Neural progenitor cell (in vitro differentiated cells): ENCODE measurements around the gene CUBN.

Experiments used
- CTCF ChIP-seq: fragments of 200-600 bp; sonication (generic); IDR thresholded peaks from 2 replicates; pipeline ENCODE4 v1.5.1; 2017; ENCODE audit warnings: antibody characterized with exemption, mild to moderate bottlenecking
- EZH2phosphoT487 ChIP-seq: fragments of 200-600 bp; sonication (generic); IDR thresholded peaks from 2 replicates; pipeline ENCODE4 v1.6.1; 2017; ENCODE audit warnings: antibody characterized with exemption

GRCh38 chr10:16913266-16913665 lies 216.3 kb downstream of the CUBN start:
- TF ChIP-seq CTCF: no peak
- TF ChIP-seq EZH2phosphoT487: no peak
